Measurements from ENCODE around the gene OTOG.

Gene OTOG

DNA sequence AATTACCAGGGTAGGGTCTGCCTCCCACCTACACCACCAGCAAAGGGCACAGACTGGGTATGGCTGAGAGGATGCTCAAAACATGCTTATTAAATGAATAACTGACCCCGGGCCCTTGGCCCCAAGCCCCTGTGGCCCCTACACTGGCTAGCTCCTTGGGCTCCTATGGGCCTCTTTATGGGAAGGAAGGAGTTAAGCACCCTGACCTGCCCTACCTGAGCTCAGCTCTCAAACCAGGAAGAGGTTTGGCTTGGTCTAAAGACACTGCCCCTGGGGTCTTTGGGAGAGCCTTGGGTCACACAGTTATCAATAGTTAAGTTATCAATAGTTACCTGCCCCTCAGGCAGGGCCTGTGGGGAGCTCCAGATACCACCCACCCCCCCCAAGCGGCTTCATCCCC is 4.0 kb upstream of the OTOG start:
- no peak for DNase-seq

DNA sequence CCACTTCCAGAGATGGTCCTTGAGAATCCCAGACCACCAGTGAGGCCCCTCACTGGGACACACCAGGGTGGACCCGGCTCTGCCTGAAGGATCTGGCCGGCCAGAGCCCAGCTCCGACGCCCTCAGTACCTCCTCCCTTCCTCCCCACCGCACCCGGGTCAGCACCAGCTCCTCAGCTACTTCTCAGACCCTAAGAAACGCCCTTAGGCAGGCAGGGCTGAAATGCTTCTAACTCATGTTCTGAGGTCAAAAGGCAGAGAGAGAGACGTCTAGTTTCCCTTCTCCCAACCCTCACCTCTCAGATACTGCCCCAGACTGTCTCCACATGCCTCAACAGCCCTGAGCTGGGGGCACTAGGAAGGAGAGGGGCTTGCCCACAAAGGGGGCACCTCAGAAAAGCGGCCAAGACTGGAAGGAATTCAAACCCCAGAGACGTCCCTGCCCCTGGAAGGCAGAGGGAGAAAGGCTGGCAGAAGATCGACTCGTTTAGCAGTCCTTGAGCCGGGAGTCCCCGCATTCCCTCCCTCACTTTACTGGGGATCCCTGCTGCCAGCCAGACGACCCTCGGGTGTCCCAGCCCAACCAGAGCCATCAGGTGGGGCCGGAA is 3.4 kb upstream of the OTOG start:
- no peak for DNase-seq

DNA sequence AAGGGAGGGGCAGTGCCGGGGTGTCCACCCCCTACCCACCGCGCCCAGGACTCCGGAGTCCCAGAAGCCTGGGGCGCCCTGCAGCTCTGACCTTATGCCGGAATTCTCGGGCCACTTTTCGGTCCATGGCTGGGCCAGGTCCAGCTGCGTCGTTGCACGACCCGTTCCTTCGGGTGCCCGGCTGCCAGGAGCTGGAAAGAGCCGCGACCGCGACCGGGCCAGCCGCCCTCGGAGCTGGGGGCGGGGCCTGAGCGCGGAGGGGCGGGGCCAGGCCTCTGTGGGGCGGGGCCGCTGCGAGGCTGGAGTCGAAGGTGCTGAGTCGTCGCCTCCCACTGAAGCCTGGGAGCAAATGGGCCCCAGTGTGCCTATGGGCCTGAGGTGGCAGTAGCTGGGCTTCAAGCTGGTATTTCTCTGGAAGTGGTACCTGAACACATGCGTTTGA is 2.9 kb upstream of the OTOG start, which contains the start of gene USH1C:
Gene USH1C (minus strand): TSS at position 236 of the 442 bp plus-strand sequence. CDS start 109 bp downstream, at position 127.
- no peak for DNase-seq

DNA sequence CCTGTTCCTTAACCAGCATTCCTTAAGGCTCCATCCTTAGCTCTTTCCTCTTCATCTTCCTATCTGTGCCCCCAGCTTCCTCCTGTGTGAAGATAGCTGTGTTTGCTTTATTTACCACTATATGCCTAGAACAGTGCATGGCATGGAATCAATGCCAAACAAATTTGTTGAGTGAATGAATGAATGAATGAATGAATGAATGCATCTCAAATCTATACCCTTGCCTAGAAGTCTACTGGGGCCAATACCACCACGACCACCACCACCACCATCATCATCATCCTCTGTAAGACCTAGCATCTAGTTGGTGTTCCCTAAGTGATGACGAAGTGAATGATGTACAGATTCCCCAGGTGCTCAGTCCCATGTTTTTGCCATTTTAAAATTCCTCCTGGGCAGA is 819 bp upstream of the OTOG start:
- DNase-seq = no peak

DNA sequence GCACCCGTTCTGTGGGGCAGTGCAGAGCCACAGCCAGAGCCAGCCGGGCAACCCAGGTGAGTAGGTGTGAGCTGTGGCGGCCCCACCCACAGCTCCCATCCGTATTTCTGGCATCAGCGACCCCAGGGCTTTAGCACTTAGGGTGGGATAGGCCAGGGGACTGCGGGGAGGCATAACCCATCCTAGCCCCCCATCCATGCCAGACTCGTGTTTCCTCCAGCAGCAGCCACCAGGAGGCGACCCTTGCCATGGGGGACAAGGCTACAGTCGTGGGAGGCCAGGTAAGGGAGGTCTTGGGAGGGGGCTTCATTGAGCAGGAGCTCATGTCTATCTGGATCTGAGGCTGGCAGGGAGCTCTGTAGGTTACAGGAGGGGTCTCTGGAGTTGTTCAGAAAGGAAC is 873 bp downstream of the OTOG start:
- DNase-seq = no peak

DNA sequence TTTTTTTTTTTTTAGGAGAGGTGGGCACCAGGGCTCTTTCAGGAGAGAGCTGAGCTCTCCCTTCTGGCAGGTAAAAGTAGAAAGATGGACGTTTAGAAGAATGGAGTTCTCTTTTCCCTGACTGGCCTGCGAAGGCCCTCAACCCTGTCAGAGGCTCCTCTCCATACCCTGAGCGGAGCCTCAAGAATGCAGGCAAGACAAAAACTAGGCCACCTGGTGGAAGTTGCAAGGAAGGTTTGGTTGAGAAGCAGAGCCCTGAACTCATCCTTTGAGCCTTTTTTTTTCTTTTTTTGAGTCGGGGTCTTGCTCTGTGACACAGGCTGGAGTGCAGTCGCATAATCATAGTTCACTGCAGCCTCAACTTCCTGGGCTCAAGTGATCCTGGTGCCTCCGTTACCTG is 1.4 kb downstream of the OTOG start:
- DNase-seq = no peak

DNA sequence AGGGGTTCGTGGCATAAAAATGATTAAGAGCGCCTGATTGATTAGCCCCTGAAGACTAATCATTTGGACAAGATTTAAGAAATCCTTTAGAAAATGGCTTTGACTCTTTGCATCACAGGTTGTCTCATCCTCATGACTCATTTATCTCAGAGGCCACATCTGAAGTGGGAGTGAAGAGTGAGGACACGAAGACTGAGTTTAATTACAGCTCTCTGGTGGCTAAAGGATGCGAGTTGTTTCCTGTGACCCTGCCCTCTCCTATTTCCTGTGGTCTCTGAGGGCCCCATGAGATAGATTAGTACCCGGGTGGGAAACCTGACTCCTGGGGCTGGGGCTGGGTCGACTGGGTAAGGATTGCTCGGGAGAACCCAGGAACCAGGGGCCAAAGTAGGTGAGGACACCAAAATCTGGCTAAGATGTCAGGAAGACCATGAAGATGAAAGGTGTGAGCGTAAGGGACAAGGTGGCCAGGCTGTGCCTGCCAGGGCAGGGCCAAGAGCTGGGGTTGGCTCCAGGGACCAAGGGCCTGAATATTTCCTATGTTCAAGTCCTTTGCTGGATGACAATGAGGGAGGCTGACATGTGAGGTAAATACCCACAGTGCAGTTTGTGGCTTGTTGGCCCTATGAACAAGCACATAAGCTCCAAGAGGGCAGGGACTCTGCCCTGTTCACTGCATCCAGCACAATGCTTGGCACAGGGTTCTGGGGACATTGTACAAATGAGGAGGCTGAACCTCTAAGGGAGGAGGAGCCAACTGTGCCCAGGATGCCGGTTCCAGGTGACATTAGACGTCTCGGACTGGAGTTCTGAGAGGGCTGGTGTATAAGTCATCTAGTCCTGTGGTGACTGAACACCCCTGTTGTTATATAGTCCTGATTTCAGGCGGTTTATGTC is 3.6 kb downstream of the OTOG start:
- DNase-seq = no peak

DNA sequence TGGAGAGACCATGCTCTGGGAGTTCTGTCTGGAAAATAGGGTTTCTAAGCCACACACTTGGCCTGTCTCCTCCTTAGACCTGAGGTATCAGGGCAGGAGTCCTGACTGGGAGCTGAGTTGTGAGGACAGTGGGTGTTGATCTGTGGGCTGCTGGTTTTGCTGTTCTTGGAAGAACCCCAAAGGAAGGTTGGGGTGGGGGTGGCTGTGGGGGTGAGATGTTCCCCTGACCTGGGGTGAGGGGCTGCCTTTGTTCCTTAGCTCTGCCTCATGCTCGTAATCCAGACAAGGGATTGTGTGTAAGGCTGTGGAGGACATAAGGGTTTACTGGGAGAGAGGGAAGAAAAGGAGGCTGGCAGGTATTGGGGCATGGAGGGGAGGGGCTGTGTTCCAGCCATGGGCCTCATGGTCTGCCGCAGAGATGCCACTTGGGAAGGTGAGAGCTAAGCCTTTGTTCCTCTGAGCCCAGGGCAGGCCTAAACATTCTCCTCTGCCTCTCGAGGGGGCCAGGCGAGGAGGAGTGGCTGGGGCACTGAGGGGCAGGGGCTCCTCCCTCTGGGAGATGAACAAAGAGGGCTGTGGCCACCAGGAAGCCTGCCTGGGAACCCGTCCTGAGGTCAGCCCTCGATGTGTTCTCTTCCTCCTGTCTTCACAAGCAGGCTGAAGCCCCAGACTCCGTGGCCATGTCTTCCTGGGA is 4.4 kb downstream of the OTOG start:
- no peak for DNase-seq

DNA sequence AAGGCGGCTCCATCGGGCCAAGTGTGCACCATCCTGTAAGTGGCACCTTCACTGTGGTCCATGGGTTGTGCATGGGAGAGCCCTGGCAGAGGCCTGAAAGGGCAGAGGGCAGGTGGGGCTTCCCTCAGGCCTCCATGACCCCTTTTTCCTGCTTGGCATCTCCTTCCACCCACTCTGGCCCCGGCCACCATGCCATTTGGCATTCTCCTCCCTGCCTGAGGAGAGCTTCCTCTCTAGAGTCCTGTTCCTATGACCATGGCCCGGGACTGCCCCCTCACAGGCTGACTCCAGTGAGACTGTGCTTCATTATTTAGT is 4.9 kb downstream of the OTOG start:
- no peak for DNase-seq

DNA sequence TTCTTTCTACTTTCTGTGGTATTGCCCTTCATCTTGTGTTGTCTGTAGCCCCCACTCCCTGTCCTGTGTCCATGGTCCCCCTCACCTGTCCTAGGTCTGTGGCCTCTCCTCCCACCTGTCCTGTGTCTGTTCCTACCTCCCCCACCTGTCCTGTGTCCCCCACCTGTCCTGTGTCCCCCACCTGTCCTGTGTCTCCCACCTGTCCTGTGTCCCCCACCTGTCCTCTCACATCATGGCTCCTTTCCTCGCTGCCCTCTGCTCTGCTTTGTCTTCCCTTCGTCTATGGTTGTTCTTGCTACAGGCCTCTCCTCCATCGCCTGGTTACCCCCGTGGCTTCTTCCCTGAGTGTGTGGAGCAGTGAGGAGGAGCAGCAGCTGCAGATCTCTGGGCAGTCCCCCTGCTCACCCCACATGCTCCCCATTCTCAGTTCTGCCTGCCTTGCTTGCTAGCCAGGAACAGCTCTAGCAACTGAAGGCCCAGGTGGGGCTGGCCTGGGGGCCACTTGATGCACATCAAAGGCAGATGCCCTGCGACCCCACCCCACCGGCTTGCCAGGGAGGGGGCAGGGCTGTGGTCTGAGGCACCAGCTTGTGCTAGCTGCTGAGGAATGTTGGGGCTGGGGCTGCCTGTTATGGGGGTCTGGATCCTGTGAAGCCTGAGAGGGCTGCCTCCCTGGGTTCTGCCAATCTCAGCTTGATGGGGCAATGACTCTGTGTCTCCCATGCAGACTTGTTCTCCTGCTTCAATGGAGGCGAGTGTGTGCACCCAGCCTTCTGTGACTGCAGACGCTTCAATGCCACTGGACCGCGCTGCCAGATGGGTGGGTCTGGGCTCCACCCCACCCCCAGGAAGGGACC is 5.6 kb downstream of the OTOG start:
- no peak for DNase-seq

DNA sequence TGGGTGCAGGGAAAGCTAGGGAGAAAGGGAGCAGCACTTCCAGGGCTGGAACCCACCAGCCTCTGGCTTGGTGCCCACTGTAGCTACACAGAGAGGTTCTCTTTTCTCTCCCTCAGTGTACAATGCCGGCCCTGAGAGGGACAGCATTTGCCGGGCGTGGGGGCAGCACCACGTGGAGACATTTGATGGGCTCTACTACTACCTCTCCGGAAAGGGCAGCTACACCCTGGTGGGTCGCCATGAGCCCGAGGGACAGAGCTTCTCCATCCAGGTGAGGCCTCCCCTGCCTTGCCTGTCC is 6.1 kb downstream of the OTOG start:
- DNase-seq = no peak

DNA sequence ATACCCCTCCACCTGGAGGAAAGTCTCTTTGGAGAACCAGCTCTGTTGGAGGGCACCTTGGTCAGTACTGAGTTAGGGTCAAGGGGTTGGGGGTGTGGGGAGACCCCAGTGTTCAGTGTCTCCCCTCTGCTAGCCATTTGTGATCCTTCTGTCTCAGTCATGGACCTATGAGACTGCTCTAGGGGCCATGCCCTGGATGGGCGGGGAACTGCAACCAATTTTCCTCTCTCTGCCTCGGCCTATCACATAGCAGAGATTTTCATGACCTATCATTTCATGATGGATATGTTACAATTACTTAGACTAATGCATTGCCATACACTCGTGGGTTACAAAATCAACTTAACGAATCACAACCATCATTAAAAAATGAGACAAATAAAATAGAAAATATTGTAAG is 7.4 kb downstream of the OTOG start:
- DNase-seq = no peak

DNA sequence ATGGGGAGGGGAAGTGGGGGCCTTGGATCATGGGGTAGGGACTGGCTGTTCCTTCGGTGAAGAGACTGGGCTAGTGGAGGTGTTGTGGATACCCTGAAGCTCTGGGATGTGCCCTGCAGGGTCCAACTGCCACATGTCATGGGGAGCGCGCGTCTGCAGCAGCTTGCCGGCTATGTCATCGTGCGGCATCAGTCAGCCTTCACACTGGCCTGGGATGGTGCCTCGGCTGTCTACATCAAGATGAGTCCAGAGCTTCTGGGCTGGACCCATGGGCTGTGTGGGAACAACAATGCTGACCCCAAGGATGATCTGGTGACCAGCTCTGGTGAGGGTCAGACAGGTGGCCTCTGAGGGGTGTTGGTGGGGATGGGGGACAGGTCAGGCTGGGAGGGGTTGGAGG is 9.9 kb downstream of the OTOG start:
- no peak for DNase-seq

DNA sequence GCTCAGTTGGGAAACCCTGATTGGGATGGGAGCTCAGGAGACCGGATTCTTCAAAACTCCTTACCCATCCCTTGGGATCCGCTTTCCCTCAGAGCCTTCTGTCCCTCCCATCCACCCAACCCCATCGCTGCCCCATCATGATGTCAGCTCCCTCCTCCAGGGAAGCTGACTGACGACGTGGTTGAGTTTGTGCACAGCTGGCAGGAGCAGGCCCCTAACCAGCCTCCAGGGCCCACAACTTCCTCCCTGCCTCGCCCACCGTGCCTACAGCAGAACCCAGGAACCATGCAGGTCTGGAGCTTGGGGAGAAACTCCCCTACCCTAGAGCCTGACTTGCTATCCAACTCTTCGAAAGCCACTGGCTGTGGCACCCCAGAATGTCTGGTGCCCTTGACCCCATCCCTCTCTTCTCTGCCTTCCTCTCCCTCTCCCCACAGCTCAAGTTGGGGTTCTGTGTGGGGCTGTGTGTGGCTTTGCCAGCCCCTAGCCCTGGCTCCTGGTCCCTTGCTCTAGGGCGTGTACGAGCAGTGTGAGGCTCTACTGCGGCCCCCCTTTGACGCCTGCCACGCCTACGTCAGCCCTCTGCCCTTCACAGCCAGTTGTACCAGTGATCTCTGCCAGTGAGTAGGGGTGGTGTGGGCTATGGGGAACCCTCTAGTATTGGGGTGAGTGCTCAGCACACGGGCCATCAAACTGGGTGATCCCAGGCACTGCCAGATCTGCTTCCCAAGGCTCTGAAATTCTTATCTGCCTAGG is 11.1 kb downstream of the OTOG start:
- DNase-seq = no peak

DNA sequence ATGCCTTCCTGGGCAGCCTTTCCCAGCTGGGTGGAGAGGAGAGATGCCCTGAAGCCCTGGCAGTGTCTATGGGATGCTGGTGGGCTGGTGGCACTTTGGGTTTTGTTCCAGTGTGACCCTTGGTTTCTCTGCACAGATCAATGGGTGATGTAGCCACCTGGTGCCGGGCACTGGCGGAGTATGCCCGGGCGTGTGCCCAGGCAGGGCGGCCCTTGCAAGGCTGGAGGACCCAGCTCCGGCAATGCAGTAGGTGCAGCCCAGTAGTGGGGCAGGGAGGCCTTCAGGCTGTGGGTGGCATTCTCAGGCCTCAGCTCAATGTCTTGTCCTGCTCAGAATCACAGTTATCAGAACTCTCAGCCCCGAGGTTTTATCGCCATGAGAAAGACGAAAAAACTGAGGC is 11.9 kb downstream of the OTOG start:
- DNase-seq = no peak

DNA sequence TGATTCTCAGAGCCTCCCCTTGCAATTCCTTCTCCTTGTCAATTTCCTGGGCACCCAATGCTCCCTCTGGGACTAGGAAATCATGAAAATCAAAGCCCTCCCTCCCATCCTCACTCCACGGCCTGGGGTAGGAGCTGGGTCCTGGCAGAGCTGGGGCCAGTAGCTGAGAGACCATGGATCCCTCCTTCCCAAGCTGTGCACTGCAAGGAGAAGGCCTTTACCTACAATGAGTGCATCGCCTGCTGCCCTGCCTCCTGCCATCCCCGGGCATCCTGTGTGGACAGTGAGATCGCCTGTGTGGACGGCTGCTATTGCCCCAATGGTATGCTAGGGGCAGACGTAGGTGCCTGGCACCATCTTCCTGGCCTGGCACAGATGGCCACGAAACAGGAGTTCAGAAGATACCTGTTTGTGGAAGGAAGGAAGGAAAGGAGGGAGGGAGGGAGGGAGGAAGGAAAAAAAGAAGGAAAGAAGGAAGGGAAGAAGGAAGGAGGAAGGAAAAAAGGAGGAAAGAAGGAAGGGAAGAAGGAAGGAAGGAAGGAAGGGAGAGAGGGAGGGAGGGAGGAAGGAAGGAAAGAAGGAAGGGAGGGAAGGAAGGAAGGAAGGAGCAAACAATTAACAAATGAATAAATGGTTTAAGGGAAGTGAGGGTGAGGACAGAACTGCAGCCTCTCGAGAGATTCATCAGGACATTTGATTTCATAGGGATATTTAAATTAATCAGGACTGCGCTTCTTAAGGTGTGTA is 12.5 kb downstream of the OTOG start:
- no peak for DNase-seq

DNA sequence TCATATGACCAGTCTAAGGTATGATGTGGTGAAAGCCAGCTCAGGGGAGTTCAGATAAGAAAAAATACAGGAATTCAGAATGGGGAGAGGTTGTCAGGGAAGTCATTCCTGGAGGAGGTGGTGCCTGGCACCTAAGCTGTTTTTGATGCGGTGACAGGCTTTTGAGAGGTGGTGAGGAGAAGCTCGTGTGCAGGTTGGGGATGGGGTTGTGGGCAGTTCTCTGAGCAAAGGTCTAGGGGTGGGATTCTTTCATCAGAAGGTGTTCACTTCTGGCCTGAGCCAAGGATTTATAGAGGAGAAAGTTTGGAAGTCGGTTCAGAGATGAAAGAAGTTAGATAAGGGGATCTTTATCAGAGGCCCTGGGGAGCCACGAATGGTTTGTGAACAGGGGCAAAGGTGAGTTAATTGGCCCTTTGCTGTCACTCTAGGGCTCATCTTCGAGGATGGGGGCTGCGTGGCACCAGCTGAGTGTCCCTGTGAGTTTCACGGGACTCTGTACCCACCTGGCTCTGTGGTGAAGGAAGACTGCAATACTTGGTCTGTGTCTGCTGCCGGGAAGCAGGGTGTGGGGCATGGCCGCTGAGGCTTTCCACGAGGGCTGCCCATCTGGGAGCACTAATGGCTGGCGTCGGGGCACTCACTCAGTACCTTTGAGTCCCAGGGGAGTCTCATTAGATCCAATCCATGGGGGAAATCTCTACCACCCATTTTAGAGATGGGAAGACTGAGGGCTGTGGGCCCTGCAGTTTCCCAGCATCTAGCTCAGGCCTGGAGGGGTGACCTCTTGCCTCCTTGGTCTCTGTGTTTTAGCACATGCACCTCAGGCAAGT is 13.4 kb downstream of the OTOG start:
- DNase-seq = no peak

DNA sequence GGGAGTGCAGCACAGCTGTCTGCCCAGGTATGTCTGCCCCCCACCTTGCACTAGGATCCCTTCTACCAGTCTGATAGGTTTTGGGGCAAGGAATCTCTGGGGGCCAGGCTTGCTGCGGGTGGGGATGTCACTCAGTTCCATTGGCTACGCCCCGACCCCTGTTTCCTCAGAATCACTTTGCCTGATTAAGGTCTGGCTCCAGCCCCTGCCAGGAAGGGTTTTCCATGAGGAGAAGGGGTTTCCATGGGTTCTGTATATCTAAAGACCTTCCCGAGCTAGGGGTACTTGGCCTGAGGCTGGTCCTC is 14.0 kb downstream of the OTOG start:
- DNase-seq = no peak

DNA sequence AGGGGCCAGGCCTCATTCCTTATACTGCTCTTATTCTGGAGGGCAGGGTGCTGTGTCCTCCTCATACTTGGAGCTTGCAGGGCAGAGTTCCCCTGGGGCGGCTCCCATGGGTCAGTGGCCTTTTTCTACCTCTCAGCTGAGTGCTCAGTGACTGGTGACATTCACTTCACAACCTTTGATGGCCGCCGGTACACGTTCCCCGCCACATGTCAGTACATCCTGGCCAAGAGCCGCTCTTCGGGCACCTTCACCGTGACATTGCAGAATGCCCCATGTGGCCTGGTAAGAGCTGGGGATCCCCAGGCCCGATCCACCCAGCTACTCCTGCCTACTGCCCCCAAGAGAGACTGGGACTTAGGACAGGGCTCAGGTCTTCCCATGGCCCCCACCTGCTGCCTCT is 14.5 kb downstream of the OTOG start:
- no peak for DNase-seq

DNA sequence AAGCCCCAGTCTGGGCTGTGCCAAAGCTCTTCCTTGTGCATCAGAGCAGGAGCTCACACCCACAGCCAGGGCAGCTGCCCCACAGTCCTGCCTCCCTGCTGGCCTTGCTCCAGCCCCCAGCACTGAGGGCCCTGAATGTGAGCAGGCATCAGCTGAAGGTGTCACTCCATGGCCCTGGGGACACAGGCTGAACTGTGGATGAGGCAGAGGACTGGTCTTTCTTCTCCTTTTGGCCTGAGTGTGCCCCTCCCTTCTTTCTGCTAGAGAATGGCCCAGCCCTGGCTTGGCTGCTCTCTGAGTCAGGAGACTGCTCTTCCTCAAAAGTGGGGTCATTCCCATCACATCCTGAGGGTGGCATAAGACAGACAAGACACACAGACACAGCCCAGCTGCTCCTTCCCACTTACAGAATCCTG is 16.2 kb downstream of the OTOG start:
- DNase-seq = no peak

Data from activated CD4-positive, alpha-beta T cell treated with anti-CD3 and anti-CD28 coated beads, Interleukin-2, amount 50 U/mL, for 1 hour (primary cell).